ENCODE measurements around the gene TYMP.

Gene TYMP

DNA sequence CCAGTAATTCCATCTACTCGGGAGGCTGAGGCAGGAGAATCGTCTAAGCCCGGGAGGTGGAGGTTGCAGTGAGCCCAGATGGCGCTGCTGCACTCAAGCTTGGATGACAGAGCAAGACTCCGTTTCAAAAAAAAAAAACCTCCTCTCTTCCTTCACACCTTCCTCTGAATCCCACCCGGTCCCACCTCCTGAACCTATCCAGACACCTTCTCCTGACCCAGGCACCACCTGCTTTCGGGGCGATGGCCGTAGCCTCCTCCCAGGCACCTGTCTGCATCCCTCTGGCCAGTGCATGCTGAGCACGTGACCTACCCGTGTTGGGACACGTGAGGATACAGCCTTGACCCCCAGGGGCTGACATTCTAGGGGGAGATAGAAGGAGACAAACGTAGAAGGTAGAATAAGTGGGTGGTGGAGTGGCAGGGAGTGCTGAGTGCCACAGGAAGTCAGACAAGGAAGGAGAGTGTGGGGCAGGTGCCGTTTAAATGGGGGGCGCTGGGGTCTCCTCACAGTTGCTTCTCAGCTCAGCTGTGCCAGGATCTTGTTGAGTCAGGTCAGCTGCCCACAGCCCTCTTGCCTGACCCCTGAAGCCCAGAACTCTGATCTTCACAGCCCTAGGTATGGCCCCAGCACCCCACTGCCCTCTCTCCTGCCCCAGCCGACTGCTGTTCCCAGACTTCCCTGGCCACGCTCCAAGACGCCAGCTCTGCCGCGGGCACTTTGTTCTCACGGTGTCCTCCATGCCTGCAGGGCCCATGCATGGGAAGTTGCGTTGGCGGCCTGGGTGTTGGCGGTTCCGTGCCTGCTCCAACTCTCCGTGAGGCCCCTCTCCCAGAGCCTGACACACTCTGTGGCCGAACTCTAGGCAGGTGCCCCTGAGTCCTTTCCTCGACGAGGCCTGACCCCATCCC lies 44.3 kb downstream of the TYMP start:
- no peak for DNase-seq (ENCODE audit: low read depth in 2 of 3, low spot score in 1 of 3)

DNA sequence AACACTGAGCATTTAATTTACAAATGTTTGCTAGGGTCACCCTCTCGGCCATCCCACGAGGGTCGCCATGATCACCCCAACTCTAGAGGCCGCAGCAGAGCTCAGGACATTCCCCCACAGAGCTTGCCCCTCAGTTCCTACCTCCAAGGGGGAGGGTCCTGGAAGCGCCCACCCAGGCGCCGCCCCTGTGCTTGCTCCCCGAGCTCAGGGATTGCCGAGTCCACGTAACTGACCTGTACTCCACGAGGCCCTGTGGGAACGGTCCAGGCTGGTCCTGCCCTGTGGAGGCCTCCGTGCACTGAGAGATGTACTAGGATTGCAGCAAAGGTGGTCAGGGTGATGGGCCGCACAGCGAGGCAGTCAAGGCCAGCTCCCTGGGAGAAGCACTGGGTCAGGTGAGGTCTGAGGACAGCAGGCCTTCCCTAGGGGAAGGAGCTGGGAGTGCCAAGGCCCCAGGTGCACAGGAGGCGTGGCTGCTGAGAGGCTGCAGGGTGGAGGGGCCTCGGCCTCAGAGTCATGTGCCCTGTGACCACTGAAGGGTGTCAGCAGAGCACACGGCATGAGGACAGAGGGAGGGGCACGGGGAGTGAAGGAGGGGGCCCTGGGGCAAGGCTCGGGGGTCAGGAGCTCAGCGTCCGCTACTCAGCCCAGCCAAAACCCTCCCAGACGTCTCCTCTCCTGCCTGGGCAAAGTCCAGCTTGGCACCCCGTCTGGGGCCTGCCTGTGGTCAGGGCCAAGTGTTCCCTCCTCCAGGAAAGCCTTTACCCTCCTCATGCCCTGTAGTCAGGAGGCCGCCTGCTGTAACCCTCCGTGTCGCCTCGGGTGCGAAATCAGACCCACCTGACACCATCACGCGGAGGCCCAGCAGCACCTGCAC lies 45.6 kb downstream of the TYMP start:
- DNase-seq (ENCODE audit: low read depth in 2 of 3, low spot score in 1 of 3), result no peak

DNA sequence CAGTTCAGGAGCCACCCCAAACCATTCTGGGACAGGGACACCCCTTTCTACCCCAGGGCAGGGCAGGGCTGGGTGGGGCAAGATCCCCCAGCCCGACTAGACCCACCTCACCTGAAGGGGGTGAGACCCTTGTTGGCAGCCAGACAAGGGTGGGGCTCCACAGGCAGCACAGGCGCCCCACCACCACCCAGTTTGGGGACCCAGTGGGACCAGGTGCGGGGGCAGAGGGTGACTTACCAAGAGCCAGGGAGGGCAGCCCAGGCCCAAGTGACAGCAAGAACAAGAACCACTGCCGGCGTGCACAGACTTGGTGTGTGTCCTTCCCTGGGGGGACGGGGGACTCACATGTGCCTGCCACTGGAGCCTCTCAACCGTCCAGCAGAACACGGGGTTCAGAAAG lies 46.3 kb downstream of the TYMP start:
- DNase-seq (ENCODE audit: low read depth in 2 of 3, low spot score in 1 of 3), result no peak

DNA sequence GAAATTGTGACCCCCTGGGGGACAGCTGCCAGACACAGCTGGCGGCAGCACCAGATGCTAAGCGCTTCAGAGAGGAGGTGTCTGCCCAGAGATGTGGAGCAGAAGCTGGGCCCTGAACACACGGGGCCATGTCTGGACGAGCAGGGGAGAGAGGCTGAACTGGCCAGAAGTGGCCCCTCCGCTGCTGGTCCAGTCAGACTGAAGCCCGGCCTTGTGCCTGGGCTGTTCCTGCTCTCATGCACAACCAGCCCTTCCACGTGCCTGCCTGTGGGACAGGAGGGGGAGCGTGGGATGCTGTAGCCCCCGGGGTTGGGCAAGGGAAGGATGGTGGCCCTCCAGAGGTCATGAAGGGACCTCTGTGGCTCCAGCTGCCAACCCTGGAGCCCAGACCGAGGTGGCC lies 46.7 kb downstream of the TYMP start:
- no peak for DNase-seq (ENCODE audit: low read depth in 2 of 3, low spot score in 1 of 3)

DNA sequence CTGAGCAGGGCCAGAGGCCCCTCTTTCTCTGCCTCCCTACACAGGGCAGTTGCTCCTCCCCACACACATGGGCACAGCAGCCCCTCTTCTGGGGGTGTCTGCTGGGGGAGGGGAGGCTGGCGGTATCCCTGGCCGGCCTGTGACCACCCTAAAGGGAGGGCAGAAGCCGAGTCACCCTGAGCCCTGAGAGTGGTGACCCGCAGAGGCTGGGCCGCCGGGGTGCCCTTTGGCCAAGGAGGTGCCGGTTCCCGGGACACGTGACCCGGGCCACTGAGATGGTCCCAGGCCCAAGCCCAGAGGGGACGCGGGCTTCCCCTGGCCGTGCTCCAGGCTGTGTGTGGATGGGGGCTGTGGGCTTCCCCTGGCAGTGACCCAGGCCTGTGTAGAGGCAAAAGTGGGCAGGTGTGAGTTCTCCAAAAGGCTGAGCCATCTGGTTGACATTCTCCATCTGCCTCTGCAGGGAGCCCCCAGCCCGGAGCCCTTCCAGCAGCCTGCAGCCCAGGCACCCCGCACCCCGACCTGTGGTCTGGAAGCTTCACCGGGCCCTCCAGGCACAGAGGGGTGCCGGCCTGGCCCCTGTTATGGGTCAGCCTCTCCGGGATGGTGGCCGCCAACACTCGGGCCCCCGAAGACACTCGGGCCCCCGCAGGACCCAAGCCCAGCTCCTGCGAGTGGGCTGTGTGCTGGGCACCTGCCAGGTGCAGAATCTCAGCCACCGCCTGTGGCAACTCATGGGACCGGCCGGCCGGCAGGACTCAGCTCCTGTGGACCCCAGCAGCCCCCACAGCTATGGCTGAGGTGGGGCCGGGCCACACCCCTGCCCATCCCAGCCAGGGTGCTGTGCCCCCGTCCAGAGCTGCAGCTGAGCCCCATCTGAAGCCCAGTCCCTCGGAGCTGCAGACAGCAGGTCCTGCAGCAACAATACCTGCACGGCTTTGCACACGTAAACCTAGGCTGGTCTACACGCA lies 47.4 kb downstream of the TYMP start:
- no peak for DNase-seq (ENCODE audit: low read depth in 2 of 3, low spot score in 1 of 3)

DNA sequence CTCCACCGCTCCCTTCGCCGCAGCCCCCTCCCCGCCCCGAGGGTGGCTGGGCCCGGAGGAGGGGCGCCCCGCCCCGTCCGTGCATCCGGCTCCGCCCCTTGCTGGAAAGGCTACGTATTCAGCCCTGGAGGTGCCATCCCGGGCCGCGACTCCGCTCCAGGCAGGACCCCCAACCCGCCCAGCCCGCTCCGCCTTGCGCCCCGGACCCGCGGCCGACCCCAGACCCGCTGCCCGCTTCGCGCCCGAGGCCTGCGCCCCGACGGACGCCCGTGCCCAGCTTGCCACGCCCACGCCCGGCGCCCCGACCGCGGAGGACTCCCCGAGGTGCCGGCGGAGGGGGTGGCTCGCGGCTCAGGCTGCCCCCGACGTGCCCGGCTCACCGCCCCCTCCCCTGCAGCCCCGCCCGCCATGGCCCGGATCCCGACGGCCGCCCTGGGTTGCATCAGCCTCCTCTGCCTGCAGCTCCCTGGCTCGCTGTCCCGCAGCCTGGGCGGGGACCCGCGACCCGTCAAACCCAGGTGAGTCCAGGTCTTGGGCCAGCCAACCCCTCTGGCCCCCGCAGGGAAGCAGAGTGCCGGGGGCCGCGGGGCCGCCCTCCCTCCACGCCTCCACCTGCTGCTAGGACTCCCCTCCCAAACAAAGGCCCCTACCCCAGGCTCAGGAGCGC lies 48.2 kb downstream of the TYMP start, which contains the start of gene ADM2:
Gene ADM2, plus strand, starts transcription at position 104 of the 667 bp plus-strand sequence. Its CDS starts 305 bp downstream, at position 409.
- DNase-seq (ENCODE audit: low read depth in 2 of 3, low spot score in 1 of 3), result peak in 2 of 3 donors; percentile 43 to 50

DNA sequence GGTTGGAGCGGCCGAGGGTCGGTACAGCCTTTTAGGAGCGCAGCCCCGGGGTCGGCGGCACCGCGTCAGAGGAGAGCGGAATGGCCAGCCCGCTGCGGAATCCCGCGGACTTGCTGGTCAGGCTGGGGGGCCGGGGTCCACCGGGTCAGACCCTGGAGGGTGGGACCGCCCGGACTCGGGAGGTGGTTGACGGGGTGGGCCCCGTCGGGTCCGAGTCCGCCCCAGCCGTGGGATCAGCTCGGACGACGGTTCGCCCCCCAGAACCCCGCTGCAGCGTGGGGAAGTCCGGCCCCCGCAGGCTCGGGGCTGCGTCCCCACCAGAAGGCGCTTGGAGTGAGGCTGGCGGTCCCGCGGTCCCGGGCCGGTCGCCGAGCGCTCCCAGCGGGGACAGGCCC lies 48.8 kb downstream of the TYMP start:
- DNase-seq (ENCODE audit: low read depth in 2 of 3, low spot score in 1 of 3), result no peak

DNA sequence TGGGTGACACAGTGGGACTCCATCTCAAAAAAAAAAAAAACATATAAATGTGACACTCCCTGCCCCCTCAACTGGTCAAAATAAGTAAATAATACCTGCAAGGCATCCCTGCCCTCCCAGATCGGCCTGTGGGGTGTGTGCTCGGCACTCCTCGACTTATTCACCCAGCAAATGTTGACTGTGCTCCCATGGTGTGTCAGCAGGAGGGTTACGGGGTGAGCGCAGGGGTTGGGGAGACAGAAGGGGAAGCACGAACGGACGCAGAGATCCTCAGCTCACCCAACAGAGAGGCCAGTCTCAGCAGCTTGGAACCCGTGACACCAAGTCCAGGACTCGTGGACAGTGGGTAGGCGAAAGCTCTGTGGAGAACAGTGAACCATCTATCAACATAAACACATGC lies 50.1 kb downstream of the TYMP start:
- no peak for DNase-seq (ENCODE audit: low read depth in 2 of 3, low spot score in 1 of 3)

DNA sequence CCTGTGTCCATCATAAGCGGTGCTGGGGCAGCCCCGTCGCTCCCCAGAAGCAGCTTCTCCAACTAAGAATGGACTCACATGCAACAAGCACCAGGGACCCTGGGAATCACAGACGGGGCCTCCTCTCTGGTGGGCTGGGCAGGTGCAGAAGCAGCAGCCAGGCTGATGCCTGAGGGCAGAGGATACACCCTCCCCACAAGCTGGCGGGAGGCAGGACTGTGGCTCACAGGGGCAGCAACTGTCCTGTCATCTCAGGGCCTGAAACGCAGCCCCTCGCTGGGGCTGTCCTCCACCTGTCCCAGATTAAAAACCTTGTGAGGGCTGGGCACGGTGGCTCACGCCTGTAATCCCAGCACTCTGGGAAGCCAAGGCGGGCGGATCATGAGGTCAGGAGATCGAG lies 51.9 kb downstream of the TYMP start:
- DNase-seq (ENCODE audit: low read depth in 2 of 3, low spot score in 1 of 3), result no peak

DNA sequence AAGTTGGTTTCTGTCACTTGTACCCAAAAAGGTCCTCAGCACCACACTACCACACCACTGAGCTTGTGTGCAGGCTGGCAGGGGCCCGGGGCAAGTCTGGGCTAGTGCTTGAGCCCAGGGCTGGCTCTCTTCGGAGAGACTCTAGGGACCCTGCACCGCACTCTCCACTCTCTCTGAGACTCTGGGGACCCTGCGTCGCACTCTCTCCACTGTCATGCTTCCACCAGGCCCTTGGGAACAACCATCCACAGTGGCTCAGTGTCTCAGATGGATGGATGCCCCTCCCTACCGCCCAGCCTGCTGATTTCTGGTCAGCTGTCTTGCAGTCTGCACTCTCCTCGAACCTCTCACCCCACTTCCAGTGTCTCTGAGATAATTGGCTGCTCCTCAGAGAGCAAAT lies 52.9 kb downstream of the TYMP start:
- no peak for DNase-seq (ENCODE audit: low read depth in 2 of 3, low spot score in 1 of 3)

All from stimulated activated CD4-positive, alpha-beta T cell treated with anti-CD3 and anti-CD28 coated beads, Interleukin-12 subunit alpha, Interleukin-12 subunit beta, amount 100 ng/mL, for 48 hours (primary cell).